Medulla oblongata (tissue), 1 donor: Measurements from ENCODE around the gene BCL2L1.
A peak's percentile ranks its signal among the peaks of the same experiment; 100 is the strongest.

ENCODE experiments used
- DNase-seq: peaks from one replicate; pipeline ENCODE4 v3.0.0-alpha.2; 2015; ENCODE audit errors: extremely low spot score

BCL2L1 gene

DNA sequence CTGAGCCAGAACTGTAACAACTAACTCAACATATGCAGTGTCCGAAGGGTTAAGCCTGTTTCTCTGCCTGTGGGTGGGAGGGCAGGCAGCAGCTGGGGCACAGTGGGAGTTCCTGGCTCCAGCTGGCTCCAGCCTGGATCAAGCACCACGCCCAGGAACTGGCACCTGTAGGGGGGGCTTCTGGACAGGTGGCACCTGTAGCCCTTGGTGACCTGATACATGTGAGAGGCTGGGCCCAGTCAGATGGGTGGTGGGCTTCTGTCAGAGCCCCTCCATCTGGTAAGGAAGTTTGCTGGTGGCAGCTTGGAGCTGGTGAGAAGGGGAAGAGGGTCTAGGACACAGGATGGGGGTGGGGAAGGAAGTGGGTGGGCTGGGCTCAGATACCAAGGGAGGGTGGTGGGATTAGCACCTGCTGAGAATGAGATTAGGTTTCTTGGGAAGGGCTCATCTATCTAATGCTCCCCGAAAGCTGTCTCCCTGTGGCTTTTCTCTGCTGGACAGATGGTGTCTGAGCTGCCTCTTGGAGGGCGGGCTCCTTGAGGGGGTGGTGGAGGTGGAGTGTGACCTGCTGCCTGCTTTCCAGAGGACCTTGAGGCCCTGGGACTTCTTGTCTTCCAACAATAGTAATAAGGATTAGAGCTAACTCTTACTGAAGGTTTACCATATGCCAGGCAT, 28.5 kb downstream of the BCL2L1 start:
- no peak for DNase-seq

DNA sequence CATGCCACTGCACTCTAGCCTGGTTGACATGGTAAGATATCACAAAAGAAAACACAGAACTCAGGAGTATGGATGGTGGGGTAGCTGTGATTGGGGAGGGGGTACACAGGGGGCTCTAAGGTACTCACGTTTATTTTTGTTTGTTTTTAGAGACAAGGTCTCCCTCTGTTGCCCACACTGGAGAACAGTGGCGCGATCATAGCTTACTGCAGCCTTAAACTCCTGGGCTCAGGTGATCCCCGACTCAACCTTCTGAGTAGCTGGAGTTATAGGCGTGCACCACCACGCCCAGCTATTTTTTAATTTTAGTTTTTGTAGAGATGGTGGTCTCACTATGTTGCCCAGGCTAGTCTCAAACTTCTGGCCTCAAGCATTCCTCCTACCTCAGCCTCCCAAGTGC, 29.3 kb downstream of the BCL2L1 start:
- no peak for DNase-seq

DNA sequence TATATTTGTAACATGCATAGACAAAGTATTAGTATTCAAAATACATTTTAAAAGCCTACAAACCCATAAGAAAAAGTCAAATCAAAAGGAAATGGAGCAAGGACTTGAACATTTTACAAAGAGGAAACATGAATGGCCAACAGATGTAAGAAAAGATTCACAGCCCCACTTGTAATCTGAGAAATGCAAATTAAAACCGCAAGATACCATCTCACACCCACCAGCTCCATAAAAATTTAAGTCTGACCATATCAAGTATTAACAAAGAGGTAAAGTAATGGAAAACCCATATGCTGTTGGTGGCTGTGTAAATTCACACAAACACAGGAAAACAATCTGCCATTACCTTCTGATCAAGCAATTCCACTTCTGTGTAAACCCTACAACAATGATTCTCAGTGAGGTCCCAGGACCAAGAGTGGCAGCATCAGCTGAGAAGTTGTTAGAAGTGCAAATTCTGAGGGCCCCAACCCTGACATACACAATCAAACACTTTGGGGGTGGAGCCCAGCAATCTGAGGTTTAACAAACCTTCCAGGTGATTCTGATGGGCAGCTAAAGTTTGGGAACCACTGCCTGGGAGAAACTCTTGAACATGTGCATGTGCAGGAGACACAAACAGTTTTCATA, 30.9 kb downstream of the BCL2L1 start:
- no peak for DNase-seq

DNA sequence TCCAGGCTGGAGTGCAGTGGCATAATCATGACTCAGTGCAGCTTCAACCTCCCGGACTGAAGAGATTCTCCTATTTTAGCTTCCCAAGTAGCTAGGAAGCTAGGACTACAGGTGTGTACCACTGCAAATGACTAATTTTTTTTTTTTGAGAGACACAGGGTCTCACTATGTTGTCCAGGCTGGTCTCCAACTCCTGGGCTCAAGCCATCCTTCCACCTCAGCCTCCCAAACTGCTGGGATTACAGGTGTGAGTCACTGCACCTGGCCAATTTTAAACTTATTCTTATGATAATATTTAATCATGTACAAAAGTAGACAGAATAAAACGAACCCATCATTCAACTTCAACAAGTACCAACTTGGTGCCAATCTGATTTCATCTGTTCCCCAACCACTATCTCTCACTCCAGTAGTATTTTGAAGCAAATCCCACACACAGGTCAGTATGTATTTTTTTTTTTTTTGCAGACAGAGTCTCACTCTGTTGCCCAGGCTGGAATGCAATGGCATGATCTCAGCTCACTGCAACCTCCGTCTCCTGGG, 32.5 kb downstream of the BCL2L1 start:
- no peak for DNase-seq

DNA sequence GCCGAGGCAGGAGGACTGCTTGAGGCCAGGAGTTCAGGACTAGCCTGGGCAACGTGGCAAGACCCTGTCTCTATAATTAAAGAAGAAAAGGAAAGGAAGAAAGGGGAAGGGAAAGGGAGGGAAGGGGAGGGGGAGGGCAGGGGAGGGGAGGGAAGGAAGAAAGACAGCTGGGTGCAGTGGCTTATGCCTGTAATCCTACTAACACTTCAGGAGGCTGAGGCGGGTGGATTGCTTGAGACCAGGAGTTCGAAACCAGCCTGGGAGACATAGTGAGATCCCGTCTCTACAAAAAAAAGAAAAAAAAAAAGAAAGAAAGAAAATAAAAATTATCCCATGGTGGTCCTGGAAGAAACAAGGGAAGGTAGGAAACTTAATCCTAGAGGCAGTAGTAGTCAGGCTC, 33.5 kb downstream of the BCL2L1 start:
- DNase-seq, result no peak

DNA sequence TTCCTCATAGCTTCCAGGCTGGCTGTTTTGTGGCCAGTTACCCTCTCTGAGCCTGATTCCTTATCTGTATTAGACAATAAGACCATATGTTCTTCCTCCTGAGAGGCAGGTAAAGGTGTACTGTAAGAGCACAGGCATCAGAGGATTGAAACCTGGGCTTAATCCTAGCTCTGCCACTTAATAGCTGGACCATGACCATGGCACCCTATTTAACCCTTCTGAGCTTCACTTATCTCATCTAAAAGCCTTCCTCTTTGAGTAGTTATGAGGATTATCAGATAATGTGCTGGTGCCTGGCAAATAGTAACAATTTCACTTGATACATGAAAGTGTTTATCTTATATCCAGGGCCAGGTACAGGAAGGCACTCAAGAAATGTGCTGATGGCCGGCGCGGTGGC, 34.9 kb downstream of the BCL2L1 start:
- DNase-seq, result no peak

DNA sequence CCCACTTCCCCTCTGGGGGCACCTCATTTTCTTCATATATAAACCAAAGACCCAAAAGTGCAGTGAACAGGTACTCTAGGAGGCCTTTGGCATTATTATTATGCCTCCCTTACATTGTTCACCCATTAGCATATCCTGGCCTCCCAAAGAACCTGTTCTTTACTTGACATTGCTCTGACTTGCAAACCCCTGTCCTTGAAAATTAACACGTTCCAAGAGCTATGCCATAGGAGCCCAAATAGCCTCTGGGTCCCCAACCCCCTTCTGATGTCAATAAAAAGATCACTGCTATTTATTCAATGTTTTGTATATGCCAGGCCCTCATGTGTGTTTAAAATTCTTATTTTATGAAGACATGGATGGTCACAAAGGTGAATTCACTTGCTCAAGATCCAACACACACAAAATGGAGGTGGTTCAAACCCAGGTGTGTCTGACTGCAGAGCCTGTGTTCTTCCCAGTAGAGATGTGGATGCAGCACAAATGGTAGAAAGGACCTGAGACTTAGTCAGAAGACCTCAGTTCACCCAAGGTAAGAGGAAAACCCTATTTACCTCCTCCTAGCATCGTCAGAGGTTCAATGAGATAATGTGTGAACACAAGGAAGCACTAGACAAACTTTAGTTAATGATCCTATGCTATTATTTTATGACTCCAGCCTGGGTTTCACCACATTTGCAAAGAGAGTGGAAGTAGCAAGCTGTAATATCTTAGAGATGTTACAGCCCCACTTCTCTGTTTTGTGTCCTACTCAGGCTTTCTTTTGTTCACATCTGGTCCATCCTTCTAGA, 36.6 kb downstream of the BCL2L1 start:
- no peak for DNase-seq

DNA sequence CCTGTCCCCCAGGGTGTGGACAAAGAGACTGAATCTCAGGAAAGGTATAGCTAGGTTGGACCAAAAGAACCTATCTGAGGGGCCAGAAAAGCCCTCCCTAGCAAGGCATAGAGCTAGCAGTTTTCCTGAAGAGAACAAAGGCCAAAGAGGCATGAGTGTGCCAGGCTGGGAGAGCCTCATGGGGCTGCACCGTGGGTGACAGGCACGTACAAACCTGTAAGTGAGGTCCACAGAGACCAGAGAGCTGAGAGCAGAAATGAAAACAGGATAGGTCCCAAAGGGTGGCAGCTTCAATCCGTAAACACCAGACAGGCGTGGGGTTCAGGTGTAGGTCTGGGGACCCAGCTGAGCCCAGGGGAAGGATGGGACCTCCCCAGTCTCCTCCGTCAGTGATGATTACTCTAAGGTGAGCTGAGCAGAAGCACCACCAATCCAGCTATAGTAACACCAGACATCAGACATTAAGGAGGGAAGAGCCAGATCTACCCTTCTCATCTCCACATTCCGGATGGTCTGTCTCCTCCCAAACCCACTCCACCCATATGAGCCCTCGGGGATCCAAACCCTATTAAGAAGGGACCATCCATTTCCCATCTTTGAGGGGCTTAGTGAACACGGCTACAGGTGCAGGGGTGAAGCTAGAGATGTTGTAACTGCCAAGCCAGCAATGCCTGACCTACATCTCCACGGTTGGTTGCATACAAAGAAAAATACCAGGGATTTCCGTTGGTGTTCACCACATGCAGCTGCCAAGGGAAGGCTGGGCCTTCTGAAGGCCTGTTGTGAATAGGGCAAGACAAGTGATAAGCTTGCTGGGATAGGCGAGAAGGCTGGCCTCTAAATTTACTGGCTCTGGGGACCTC, 38.3 kb downstream of the BCL2L1 start:
- no peak for DNase-seq

DNA sequence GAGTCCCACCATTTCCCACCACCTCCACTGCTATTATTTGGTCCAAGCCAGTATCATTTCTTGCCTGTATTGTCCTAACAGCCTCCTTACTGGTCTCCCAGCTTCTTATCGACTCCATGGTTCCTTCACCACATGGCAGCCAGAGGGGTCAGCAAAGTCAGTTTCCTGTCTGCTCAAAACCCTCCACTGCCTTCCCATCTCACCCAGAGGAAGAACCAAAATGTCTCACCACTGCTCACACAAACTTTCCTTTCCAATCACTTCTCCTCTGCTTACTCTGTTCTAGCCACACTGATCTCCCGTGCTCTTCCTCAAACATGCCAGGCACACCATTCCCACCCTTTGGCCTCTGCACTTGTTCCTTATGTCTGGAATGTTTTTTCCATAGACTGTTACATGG, 39.7 kb downstream of the BCL2L1 start:
- no peak for DNase-seq

DNA sequence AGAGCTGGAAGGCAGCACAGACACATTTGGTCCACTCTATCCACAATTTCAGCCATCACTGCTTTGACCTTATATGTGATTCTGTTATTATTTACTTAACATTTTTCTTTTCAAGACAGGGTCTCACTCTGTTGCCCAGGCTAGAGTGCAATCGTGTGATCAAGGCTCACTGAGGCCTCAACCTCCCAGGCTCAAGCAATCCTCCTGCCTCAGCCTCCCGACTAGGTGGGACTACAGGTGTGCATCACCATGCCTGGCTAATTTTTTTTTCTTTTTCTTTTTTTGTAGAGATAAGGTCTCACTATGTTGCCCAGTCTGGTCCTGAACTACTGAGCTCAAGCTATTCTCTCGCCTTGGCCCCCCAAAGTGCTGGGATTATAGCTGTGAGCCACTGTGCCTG, 40.3 kb downstream of the BCL2L1 start:
- DNase-seq, result no peak

DNA sequence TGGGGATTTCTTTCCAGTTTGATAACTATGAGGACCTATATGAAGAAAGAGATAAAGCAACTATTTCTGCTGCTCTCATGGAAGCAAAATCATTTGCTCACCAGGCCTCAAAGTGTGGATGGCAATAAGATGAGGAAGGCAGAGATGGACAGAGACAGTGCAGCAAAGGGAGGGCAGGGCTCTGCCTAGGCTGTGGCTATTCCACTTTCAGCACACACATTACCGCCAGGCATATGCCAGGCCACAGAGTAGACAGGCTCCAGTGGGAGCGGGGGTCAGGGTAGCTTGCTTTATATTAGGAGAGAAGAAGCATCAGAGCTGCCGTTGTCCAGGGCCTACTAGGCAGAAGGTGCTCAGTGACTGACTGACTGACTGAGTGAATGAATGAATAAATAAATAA, 40.9 kb downstream of the BCL2L1 start:
- DNase-seq, result peak; percentile 1

DNA sequence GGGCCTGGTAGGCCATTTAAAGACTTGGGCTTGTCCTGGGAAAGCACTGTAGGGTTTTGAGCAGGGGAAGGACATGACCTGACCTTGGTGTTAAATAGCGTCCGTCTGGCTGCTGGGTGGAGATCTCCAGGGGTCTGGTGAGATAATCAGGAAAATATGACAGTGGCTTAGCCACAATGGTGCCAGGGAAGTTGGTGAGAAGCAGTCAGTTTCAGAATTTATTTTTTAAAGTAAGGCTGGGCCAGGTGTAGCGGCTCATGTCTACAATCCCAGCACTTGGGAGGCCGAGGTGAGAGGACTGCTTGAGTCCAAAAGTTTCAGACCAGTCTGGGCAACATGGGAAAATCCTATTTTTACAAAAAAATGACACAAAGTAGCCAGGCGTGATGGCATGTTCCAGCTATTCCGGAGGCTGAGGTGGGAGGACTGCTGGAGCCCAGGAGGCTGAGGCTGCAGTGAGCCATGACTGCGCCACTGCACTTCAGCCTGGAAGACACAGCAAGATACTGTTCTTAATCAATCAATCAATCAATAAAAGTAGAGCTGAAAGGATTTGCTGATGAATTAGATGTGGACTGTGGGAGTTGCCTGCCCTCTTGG, 41.4 kb downstream of the BCL2L1 start:
- DNase-seq, result peak; percentile 1

DNA sequence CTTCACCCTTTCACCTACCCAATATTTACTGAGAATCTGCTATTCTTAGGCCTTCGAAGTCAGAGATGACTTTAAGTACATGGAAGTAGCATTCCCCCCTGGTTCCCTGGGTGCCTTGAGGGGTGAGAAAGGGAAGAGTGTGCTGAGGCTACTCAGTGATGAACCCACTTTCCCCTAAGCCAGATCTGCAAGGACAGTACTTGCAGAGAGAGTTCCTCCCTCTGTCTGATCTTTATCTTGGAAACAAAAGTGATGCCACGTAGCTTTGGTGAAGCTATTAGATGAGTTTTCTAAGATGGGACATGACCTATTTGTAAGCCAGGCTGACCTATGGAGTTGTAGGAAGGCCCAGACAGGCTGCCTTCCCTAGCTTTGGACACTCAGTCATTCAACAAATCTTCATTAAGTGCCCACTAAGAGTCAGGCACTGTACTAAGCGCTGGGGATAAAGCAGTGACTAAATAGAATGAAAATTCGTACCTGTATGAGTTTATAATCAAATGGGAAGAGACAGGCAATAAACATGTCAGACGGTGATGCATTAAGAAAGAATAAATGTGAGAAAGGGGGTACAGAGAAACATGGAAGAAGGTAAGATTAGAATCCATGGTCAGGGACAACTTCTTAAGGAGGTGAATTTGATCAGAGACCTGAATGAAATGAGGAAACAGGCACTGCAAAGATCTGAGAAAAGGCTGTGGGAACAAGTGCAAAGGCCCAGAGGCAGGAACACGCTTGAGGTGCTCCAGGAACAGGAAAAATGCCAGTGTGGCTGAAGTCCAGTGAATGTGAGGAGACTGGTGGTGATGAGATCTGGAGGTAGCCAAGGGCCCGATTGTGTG, 42.2 kb downstream of the BCL2L1 start:
- DNase-seq, result peak; percentile 2

DNA sequence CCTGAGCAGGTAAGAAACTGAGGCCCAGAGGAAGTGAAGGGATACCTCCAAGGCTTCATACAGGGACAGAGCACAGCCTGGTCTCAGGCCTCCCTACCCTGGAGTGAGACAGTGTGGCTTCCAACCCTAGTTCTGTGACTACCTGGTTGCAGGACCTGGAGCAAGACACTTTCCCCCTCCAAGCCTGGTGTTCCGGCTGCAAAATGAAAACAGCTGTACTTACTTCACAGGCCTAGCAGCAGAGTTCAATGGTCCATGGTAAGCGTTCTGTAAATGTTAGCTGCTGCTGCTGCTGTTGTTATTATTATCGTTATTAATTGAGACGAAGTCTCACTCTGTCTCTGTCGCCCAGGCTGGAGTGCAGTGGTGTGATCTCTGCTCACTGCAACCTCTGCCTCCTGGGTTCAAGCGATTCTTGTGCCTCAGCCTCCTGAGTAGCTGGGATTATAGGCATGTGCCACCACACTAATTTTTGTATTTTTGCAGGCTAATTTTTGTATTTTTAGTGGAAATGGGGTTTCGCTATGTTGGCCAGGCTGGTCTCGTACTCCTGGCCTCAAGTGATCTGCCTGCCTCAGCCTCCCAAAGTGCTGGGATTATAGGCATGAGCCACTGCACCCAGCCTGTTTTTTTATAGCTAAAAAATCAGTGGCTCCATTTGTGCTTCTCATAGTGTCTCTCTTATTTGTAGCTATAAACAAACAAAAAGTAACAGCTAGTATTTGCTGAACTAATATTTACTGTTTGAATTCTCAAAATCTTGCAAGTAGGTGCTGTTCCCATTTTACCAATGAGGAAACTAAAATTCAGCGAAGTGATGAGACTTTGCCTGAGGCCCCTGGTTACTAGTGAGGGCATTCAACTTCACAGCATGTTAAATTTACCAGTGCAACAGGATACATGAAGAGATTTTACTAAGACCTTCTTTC, 43.0 kb downstream of the BCL2L1 start:
- peak; percentile 1 for DNase-seq

DNA sequence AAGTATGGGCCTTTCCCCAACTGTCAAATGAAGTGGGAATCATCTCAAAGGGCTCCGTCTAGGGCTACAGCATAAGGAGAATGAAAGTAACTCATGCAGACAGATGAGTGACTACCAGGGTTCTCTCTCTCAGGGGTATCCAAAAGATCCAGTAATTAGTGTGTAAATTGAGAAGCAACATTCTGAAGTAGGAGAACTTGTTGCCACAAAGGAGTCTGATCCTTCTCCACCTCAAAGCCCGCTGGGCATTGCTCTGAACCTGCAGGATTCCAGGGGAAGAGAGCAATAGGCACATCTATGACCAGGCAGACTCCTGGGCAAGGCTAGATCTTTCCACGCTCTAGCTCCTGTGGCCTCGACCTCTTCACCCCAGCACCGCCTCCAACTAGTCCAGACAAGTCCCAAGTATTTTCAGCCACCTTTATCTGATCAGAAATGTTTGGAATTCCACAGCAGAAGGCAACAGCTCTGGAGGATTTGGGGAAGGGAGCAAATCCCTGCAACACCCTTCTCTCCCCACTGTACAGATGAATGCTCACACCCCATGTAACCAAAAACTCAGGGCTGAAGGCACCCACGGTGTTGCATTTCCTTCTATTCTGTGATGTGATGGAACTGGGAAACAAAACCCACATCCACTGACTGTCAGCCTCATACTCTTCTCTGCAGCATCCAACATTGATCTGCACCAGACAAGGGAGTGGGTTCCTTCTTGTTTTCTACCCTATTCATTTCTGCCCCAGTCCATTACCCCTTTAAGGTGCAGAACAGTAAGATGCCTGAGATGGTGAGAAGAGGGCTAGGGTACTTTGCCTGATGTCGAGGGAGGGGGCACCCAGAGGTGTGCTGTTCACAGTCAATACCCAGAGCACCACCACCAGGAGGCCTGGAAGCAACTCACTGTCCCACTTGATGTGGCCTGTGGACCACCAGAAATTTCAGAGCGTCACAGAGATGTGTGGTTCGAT, 44.0 kb downstream of the BCL2L1 start:
- DNase-seq, result peak; percentile 2

DNA sequence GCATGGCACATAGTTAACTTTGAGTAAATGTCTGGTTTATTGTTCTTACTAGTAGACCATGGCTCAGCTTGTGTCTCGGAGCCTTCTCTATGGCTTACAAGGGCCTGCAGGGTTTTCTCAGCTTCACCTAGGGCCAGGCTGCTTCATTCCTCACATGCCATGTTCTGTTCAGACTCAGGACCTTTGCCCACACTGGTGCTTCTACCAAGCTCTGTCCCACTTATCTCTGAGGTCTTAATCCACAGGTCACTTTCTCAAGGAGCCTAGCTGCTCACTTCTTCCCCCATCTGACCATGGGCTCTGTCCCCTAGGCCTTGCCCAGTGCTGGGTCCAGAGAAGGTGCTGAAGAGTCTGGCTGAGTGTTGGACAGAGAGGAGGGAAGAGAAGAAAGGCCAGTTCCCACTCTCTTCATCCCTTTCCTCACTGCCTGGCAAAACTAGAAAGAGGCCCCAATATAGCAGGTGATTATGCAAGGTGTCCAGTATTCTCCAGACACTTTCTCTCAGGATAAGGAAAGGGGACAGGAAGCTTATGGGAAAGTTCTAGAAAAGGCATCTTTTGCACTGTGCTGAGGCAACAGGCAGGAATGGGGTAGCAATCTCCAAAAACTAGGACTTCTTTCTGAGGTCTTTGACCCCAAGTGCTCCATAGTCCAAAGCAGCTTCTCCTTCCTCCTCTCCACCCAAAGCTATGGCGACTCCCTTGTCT, 45.0 kb downstream of the BCL2L1 start:
- DNase-seq, result no peak

DNA sequence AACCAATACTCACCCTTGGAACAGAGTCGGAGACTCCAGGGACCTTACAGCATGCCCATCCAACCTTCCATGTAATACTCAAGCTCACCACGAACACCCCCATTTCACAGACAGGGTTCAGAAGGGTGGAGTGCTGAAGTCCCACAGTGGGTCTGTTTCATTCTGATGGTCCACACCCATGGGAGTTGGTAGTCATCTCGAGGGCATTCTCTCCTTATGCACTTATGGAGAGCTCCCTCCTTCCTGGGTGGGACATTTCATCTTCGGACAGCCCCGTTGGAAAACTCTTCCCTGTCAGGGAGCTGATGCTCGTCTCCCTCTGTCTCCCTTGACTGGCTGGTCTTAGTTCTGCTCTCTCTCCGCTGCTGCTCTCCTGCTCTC, 46.1 kb downstream of the BCL2L1 start:
- no peak for DNase-seq
